ENCODE data around the gene GNA15. TPM values are rescaled to one million over a fixed set of nuclear protein-coding genes. Genes with fewer than 3 reads are reported as not detected.

The GNA15 gene
- total RNA-seq, 1 donor from 2014 or later = 103 TPM

DNA sequence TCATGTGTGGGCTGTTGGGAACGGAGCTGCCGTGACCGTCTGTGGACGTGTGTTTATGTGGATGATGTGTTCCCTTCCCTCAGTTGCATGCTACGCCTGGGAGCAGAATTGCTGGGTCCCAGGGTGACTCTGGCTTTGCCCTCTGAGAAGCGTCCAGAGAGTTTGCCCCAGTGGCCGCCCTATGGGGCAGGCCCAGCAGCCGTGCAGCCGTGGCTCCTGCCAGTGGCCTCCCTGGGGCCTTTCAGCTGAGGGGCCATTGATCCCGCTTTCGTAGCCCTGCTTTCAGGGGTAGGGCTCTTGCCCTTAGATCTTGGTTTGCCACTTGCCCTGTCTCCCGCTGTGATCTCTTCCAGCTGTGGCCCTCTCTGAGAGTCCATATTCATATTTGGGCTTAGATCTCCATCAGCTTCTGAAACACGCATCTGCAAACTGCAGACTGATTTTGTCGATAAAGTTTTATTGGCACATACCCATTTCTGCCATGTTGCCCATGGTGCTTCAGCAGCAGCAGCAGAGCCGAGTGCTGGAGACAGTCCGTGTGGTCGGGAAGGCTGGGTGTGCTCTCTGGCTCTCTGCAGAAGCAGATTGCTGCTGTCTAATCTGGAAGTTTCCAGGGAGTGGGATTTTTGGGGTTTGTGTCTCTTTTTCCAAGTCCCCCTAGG is 24.1 kb upstream of the GNA15 start:
- Mint-ChIP-seq H3K27me3 (ENCODE audit: insufficient read depth) (no peaks in the 10 kb centered on the region), H3K36me3 (ENCODE audit: low read depth) (no peaks in the 10 kb centered on the region), H3K27ac (no peak overlapping the region), H3K9me3 (no peaks in the 10 kb centered on the region), H3K4me3 (no peak overlapping the region), H3K4me1 (ENCODE audit: low read depth) (peaks cover 5% of the 10 kb centered on the region)
- DNase-seq (ENCODE audit: low spot score) = no peak
- intact Hi-C loops (cut with micrococcal nuclease) = no loop called here

DNA sequence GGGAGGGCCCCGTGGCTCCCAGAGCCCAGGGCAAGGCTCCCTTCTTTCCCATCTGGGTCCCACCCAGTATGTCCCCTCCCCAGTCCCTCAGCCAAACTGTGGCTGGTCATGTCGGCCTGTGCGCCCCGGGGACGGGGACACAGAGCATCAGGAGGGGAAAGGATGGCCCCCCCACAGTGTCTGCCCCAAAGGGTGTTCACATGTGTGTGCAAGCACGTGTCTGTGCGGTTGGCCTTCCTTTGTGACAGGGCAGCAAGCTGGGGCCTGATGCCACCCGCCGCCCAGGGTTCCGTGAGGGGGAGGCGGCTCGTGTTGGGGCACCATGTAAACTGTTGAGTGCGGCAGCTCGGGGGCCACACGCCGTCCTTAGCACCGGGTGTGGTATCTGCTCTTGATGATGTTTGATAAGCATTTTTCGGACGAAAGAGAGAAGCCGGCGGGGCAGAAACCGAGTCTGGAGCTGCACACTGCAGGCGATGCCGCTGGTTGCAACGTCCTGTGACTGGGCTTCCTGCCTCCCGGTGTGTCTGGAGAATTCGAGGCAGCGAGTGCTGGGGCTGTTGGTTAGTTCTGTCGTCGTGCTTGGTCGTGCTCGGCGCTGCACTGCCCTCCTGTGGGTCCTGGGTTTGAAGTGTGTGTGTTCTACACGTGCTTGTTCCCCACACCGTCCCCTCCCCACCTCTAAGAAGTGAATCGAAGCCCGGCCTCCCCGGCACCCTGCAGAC is 23.3 kb upstream of the GNA15 start:
- DNase-seq (ENCODE audit: low spot score) = no peak
- no peak overlapping the region for H3K27ac Mint-ChIP-seq
- no peak overlapping the region for H3K4me3 Mint-ChIP-seq
- H3K4me1 Mint-ChIP-seq (ENCODE audit: low read depth) = peaks cover 5% of the 10 kb centered on the region
- intact Hi-C loops (cut with micrococcal nuclease) = no loop called here
- H3K36me3 Mint-ChIP-seq (ENCODE audit: low read depth) = no peaks in the 10 kb centered on the region
- H3K27me3 Mint-ChIP-seq (ENCODE audit: insufficient read depth) = no peaks in the 10 kb centered on the region
- no peaks in the 10 kb centered on the region for H3K9me3 Mint-ChIP-seq

DNA sequence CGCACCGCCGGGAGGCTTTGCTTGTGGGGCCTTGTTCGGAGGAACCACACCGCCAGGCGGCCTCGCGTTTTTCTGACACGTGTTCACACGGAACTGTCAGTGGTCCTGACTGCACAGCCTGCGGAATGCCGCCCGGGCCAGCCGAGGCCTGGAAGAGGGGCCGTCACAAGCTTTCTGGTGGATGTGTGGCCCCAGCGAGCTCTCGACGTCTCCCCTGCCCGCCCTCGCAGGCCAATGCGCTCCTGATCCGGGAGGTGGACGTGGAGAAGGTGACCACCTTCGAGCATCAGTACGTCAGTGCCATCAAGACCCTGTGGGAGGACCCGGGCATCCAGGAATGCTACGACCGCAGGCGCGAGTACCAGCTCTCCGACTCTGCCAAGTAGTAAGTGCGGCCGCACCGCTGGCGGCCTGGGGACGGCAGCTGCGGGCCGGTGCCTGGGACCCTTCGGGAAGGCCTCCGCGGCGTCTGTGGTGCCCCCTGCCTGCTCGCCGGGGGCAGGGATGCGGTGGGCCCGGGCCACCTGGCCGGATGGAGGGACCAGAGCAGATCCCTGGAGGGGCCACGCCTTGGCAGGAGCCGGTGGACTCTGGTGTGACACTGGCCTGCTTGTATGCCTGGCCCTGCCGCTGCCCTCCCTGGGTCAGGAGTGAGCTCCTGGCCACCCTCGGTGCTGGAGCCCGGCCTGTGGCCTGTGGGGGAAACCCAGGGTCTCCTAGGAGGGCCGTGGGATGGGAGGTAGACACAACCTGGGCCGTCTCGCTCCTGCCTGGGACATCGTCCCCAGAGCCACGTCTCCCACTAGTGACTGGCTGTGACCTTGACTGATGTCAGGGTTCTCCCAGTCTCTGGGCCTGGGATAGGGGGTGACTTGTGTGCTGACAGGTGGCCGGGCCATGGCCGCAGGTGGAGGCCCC is 22.5 kb upstream of the GNA15 start:
- no peaks in the 10 kb centered on the region for H3K36me3 Mint-ChIP-seq (ENCODE audit: low read depth)
- no peaks in the 10 kb centered on the region for H3K9me3 Mint-ChIP-seq
- intact Hi-C loops (cut with micrococcal nuclease) = no loop called here
- no peak overlapping the region for H3K4me3 Mint-ChIP-seq
- H3K4me1 Mint-ChIP-seq (ENCODE audit: low read depth) = peaks cover 5% of the 10 kb centered on the region
- H3K27me3 Mint-ChIP-seq (ENCODE audit: insufficient read depth) = no peaks in the 10 kb centered on the region
- DNase-seq (ENCODE audit: low spot score) = no peak
- H3K27ac Mint-ChIP-seq = no peak overlapping the region

DNA sequence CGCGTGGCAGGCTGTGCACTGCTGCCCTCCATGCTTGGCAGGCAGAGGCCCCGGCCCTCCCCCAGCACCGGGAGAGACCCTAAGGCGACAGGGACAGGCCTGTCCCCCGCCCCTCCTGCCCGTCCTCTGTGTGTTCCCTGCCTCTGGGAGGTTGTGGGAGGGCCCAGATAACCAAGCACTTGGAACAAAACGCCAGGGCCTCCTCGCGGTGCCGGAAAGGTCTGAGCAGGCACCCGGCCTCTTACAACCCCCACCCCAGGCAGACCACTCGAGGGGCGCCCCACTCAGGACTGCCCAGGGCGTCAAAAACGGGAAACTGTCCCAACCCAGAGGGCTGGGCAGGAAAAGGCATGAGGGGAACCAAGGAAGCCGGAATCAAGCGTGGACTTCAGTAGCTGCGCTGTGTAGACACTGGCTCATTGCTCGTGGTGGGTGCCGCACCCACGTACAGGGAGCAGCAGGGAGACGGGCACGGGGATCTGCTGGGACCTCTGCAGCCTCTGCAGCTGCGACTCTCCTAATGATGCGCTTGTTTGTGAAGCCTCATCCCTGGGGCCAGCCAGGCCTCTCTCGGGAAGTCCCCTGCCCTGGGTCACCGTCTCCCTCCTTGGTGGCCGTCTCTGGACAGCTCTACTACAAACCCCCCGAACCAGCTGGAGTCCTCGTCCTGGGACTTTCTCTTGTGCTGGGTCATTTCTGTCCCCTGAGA is 21.7 kb upstream of the GNA15 start:
- H3K36me3 Mint-ChIP-seq (ENCODE audit: low read depth) = no peaks in the 10 kb centered on the region
- no peaks in the 10 kb centered on the region for H3K27me3 Mint-ChIP-seq (ENCODE audit: insufficient read depth)
- intact Hi-C loops (cut with micrococcal nuclease) = no loop called here
- no peak for DNase-seq (ENCODE audit: low spot score)
- no peak overlapping the region for H3K4me3 Mint-ChIP-seq
- no peak overlapping the region for H3K27ac Mint-ChIP-seq
- H3K9me3 Mint-ChIP-seq = no peaks in the 10 kb centered on the region
- H3K4me1 Mint-ChIP-seq (ENCODE audit: low read depth) = no peaks in the 10 kb centered on the region

DNA sequence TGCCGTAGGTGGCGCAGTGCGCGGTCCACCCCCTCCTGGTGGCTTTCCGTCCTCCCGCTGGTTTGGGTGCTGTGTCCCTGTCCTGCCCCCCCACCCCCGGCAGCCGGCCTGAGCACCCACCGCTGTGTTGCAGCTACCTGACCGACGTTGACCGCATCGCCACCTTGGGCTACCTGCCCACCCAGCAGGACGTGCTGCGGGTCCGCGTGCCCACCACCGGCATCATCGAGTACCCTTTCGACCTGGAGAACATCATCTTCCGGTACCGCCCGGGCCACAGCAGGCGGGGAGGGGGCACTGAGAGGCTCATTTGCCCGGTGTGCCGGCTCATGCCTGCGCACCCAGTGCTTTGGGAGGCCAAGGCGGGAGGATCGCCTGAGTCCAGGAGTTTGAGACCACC is 21.0 kb upstream of the GNA15 start:
- intact Hi-C loops (cut with micrococcal nuclease) = no loop called here
- no peak overlapping the region for H3K27ac Mint-ChIP-seq
- no peaks in the 10 kb centered on the region for H3K9me3 Mint-ChIP-seq
- no peaks in the 10 kb centered on the region for H3K36me3 Mint-ChIP-seq (ENCODE audit: low read depth)
- H3K4me1 Mint-ChIP-seq (ENCODE audit: low read depth) = no peaks in the 10 kb centered on the region
- no peaks in the 10 kb centered on the region for H3K27me3 Mint-ChIP-seq (ENCODE audit: insufficient read depth)
- DNase-seq (ENCODE audit: low spot score) = no peak
- no peak overlapping the region for H3K4me3 Mint-ChIP-seq

DNA sequence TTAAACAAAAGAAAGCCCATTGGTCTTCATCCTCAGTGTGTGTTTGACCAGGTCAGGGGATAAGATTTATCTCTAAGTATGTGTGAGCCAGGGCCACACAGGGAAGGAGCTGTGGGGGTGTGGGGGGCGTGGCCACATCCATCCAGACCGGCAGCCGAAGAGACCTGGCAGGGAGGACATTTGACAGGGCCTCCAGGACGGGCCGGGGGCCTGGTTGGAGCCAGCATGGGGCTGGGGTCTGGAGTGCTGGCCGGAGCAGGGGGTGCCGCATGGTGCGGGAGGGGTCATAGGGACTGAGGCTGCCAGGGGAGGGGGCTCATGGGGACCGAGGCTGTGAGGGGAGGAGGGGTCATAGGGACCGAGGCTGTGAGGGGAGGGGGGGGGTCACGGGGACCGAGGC is 20.4 kb upstream of the GNA15 start:
- Mint-ChIP-seq H3K9me3 (no peaks in the 10 kb centered on the region), H3K27ac (no peak overlapping the region), H3K4me1 (ENCODE audit: low read depth) (no peaks in the 10 kb centered on the region), H3K36me3 (ENCODE audit: low read depth) (no peaks in the 10 kb centered on the region), H3K4me3 (no peak overlapping the region), H3K27me3 (ENCODE audit: insufficient read depth) (no peaks in the 10 kb centered on the region)
- DNase-seq (ENCODE audit: low spot score) = no peak
- intact Hi-C loops (cut with micrococcal nuclease) = no loop called here

DNA sequence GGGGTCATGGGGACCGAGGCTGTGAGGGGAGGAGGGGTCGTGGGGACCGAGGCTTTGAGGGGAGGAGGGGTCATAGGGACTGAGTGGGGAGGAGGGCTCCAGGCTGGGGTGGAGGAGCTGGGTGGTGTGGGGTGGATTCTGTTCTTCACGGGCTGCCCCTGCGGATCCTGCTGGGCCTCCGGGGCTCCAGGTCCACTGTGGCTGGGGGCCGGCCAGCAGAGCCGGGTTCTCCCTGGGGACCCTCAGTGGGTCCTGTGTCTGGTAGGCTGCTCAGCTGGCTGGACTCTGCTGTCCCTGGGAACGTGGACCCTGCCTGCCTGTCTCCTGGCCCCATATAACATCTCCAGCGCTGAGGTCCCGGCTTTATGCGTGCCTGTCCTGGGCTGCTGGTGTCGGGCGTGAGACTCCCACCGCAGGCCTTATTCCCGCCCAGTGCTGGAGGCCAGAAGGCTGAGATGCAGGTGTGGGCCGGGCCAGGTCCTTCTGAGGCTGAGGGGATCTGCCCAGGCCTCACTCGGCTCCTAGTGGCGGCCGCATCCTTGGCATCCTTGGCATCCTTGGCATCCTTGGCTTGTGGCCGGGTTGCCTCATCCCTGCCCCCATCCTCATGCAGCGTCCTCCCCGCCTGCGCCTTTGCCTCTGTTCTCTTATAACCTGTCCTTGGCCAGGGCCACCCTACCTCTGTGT is 19.8 kb upstream of the GNA15 start:
- Mint-ChIP-seq H3K27ac (no peak overlapping the region), H3K27me3 (ENCODE audit: insufficient read depth) (no peaks in the 10 kb centered on the region), H3K4me3 (no peak overlapping the region), H3K36me3 (ENCODE audit: low read depth) (no peaks in the 10 kb centered on the region), H3K9me3 (no peaks in the 10 kb centered on the region), H3K4me1 (ENCODE audit: low read depth) (no peaks in the 10 kb centered on the region)
- intact Hi-C loops (cut with micrococcal nuclease) = no loop called here
- DNase-seq (ENCODE audit: low spot score) = no peak

DNA sequence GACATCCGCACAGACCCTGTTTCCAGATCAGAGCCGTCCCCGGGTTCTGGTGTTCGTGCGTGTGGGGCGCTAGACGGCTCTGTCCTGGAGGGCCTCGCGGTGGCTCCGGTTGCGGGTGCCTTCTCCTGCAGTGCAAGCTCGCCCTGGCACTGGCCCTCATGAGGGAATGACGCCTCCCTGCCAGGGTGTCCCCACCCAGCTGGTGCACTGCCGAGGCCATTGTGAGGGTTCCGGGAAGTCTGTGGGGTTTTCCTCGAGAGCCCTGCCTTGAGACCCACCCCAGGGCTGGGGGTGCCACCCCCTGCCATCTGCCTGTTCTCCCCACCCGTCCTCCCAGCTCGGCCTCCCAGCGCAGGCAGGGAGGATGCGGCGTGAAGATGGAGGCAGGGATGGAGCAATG is 19.2 kb upstream of the GNA15 start:
- no peaks in the 10 kb centered on the region for H3K4me1 Mint-ChIP-seq (ENCODE audit: low read depth)
- H3K4me3 Mint-ChIP-seq = no peak overlapping the region
- intact Hi-C loops (cut with micrococcal nuclease) = no loop called here
- H3K9me3 Mint-ChIP-seq = no peaks in the 10 kb centered on the region
- no peaks in the 10 kb centered on the region for H3K27me3 Mint-ChIP-seq (ENCODE audit: insufficient read depth)
- no peaks in the 10 kb centered on the region for H3K36me3 Mint-ChIP-seq (ENCODE audit: low read depth)
- no peak for DNase-seq (ENCODE audit: low spot score)
- H3K27ac Mint-ChIP-seq = no peak overlapping the region

DNA sequence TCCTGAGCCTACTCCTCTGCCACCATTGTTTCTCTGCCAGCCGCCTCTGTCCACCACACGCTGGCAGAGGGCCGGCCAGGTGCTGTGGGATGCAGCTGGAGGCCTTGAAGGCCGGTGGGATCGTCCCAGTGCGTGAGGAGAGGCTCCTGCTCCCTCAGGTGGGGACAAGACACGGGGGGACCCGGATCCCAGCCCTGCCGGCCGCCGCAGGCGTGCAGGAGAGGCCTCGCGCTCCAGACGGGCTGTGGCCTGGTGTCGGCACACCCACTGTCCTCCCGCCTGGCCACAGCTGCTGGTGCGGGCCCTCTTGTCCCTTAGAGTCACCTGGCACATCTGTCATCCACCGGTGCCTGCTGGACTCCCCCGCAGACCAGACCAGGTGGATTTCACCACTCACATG is 18.1 kb upstream of the GNA15 start:
- Mint-ChIP-seq H3K27me3 (ENCODE audit: insufficient read depth) (no peaks in the 10 kb centered on the region), H3K4me1 (ENCODE audit: low read depth) (no peaks in the 10 kb centered on the region), H3K27ac (no peak overlapping the region), H3K4me3 (no peak overlapping the region), H3K36me3 (ENCODE audit: low read depth) (no peaks in the 10 kb centered on the region), H3K9me3 (no peaks in the 10 kb centered on the region)
- DNase-seq (ENCODE audit: low spot score) = no peak
- intact Hi-C loops (cut with micrococcal nuclease) = no loop called here

DNA sequence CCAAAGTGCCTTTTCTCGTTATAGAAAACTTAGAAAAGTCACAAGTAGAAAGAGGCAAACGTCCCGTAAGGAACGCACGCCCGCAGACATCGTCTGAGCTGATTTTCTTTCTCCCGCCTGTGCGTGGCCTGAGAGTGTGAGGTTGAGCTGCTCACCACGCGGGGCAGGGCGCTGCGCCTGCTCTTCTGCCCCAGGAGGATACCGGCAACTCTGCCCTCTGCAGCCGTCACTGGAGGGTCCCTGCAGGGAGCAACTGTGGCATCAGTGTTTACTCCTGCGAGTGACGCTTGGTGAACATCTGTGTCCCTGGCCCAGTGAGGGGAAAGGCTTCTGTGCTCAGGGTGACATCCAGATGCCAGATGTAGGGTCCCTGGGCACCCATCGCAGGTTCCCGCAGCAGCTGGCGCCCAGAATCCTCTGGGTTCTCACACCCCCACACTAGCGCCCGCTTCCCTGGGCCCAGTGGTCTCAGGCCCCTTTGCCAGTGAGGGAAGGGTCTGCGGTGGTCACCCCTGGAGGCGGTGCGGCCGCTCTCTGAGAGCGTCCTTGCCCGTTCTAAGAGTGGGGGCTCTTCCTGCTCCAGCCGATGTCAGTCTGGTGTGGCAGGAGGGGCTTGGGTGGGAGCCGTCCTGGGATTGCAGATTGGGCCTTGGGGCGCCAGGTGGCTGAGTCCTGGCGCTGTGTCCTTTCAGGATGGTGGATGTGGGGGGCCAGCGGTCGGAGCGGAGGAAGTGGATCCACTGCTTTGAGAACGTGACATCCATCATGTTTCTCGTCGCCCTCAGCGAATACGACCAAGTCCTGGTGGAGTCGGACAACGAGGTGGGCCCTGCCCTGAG is 17.4 kb upstream of the GNA15 start:
- no peaks in the 10 kb centered on the region for H3K36me3 Mint-ChIP-seq (ENCODE audit: low read depth)
- no peak overlapping the region for H3K27ac Mint-ChIP-seq
- no peaks in the 10 kb centered on the region for H3K9me3 Mint-ChIP-seq
- DNase-seq (ENCODE audit: low spot score) = no peak
- no peaks in the 10 kb centered on the region for H3K27me3 Mint-ChIP-seq (ENCODE audit: insufficient read depth)
- intact Hi-C loops (cut with micrococcal nuclease) = no loop called here
- no peaks in the 10 kb centered on the region for H3K4me1 Mint-ChIP-seq (ENCODE audit: low read depth)
- H3K4me3 Mint-ChIP-seq = no peak overlapping the region

DNA sequence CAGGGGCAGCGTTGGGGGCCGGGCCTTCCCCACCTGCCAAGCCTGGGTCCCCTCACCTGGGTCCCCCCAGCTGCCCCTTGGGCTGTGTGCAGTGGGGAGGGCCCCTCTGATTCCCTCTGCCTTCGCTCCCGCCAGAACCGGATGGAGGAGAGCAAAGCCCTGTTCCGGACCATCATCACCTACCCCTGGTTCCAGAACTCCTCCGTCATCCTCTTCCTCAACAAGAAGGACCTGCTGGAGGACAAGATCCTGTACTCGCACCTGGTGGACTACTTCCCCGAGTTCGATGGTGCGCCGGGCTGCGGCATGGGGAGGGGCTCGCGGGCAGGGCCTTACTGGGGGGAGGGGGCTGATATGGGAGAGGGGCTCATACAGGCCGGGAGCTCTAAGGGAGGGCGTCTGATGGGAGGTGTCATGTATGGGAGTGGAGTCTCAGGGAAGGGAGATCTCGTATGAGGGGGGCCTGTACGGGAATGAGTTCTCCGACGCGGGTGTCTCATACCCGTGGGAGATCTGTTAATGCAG is 16.7 kb upstream of the GNA15 start:
- intact Hi-C loops (cut with micrococcal nuclease) = no loop called here
- Mint-ChIP-seq H3K27me3 (ENCODE audit: insufficient read depth) (no peaks in the 10 kb centered on the region), H3K9me3 (no peaks in the 10 kb centered on the region), H3K36me3 (ENCODE audit: low read depth) (no peaks in the 10 kb centered on the region), H3K4me3 (no peak overlapping the region), H3K27ac (no peak overlapping the region), H3K4me1 (ENCODE audit: low read depth) (no peaks in the 10 kb centered on the region)
- no peak for DNase-seq (ENCODE audit: low spot score)

All from activated T-helper 1 cell treated with anti-CD3 and anti-CD28 coated beads, Interleukin-12 subunit alpha, Interleukin-12 subunit beta, Interleukin-2, Interleukin-4 antibody, amounts not matched to agents 30 ng/mL and 10 ng/mL and 1 ng/mL, durations not matched to agents 14 hours and 24 hours and 36 hours (primary cell).